Vagina (tissue), 2 donors: ENCODE data around the gene RAP1GDS1.

Source experiments
- POLR2A ChIP-seq, 2 donors: fragments of 450-650 bp; IDR thresholded peaks; one replicate each; pipeline ENCODE4 v1.6.1; 2017; ENCODE audit warnings: antibody characterized with exemption in 2 of 2, mild to moderate bottlenecking in 2 of 2, moderate library complexity in 2 of 2
- POLR2AphosphoS5 ChIP-seq, 2 donors: sonication (generic); formaldehyde crosslinking; IDR thresholded peaks; one replicate each; pipeline ENCODE4 v1.9.0; 2017; ENCODE audit warnings: antibody characterized with exemption in 2 of 2, mild to moderate bottlenecking in 2 of 2, low read depth in 1 of 2; ENCODE audit not compliant: insufficient read depth in 1 of 2
- TF ChIP-seq, protein P1 (sequence below), 3 experiments: fragments of 450-650 bp in 2 of 3; fragments of 200-600 bp in 1 of 3; sonication (generic) in 1 of 3; IDR thresholded peaks; one replicate each; pipeline ENCODE4 v1.5.1; 2017 to 2019; ENCODE audit warnings: antibody characterized with exemption in 3 of 3, mild to moderate bottlenecking in 2 of 3, moderate library complexity in 2 of 3

DNA sequence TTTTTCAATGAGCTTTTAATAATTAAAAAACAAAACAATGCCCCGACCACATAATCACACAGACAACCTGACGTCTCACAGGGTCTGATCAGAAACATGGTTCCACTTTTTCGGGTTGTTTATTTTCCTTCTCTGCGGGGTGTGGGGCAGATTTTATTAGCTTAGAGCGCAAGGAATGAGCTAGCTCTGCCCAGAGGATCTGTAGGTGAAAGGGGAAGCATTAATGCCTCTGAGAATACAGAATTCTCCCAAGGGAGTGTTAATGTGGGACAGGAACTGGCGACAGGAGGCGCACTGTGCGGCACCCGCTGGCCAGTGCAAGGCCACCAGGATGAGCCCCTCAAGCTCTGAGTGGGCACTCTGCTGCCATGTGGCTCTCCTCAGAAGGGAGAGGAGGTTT lies 215.7 kb downstream of the RAP1GDS1 start:
- no peak for TF ChIP-seq POLR2A (IDR thresholded peaks at IDR 0.05)
- TF ChIP-seq, protein P1, sequence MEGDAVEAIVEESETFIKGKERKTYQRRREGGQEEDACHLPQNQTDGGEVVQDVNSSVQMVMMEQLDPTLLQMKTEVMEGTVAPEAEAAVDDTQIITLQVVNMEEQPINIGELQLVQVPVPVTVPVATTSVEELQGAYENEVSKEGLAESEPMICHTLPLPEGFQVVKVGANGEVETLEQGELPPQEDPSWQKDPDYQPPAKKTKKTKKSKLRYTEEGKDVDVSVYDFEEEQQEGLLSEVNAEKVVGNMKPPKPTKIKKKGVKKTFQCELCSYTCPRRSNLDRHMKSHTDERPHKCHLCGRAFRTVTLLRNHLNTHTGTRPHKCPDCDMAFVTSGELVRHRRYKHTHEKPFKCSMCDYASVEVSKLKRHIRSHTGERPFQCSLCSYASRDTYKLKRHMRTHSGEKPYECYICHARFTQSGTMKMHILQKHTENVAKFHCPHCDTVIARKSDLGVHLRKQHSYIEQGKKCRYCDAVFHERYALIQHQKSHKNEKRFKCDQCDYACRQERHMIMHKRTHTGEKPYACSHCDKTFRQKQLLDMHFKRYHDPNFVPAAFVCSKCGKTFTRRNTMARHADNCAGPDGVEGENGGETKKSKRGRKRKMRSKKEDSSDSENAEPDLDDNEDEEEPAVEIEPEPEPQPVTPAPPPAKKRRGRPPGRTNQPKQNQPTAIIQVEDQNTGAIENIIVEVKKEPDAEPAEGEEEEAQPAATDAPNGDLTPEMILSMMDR (IDR thresholded peaks at IDR 0.05), result no peak
- TF ChIP-seq POLR2AphosphoS5 (IDR thresholded peaks at IDR 0.05; ENCODE audit: insufficient read depth in 1 of 2, low read depth in 1 of 2), result no peak
